Ascending aorta (tissue), 2 donors: Measurements from ENCODE around the gene CALU. TPM values are rescaled to one million over a fixed set of nuclear protein-coding genes. Genes with fewer than 3 reads are reported as not detected.

Experiments
- DNase-seq, 2 donors: peaks; one replicate each; pipeline ENCODE4 v3.0.0-alpha.2; 2019; ENCODE audit warnings: low spot score in 2 of 2
- H3K27ac ChIP-seq, 2 donors: fragments of 200-600 bp; sonication (generic); one replicate each; pipeline ENCODE4 v1.5.1; 2016 to 2017; ENCODE audit warnings: mild to moderate bottlenecking in 1 of 2
- H3K27me3 ChIP-seq: fragments of 200-600 bp; sonication (generic); one replicate; pipeline ENCODE4 v1.5.1; 2017
- H3K36me3 ChIP-seq, 2 donors: fragments of 200-600 bp; sonication (generic); one replicate each; pipeline ENCODE4 v1.5.1; 2016
- H3K4me1 ChIP-seq, 2 donors: fragments of 200-600 bp; sonication (generic); one replicate each; pipeline ENCODE4 v1.5.1; 2016 to 2017; ENCODE audit warnings: mild to moderate bottlenecking in 1 of 2
- H3K4me3 ChIP-seq, 2 donors: fragments of 200-600 bp; sonication (generic); one replicate each; pipeline ENCODE4 v1.5.1; 2016 to 2017; ENCODE audit warnings: mild to moderate bottlenecking in 1 of 2
- H3K9me3 ChIP-seq, 2 donors: fragments of 200-600 bp; sonication (generic); one replicate each; pipeline ENCODE4 v1.5.1; 2016
- intact Hi-C: fragments of 100-400 bp; cut with DNase I; formaldehyde crosslinking; loops from one replicate; pipeline ENCODE4 v1.15.1; 2023
- total RNA-seq: library from RNA; depleted of rRNA; stranded (reverse); fragments of >200 nt; gene quantifications from one replicate; pipeline ENCODE4 v1.1.0, GENCODE V29; 2016
- TF ChIP-seq, protein P1 (sequence below), 3 experiments: fragments of 200-600 bp in 2 of 3; fragments of 450-650 bp in 1 of 3; sonication (generic) in 2 of 3; IDR thresholded peaks; one replicate each; pipeline ENCODE4 v1.5.1; 2016 to 2019; ENCODE audit warnings: antibody characterized with exemption in 3 of 3, mild to moderate bottlenecking in 1 of 3, moderate library complexity in 1 of 3

CALU gene
- total RNA-seq, 1 donor from 2014 or later, result 82.8 TPM

DNA sequence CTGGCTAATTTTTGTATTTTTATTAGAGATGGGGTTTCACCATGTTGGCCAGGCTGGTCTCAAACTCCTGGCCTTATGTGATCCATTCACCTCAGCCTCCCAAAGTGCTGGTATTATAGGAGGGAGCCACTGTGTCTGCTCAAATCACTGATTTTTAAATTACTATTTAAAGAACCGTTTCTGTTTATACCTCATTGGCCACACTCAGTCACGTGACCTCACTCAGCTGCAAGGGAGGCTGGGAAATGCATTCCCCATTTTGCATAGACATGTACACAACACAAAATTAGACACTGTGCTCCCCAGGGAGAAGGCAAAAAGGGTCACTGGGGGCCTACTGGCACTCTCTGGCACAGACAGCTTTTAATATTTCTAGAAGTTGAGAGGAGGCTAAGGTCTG is 13.6 kb upstream of the CALU start:
- Histone ChIP-seq H3K36me3 (no peaks in the 10 kb centered on the region), H3K9me3 (no peaks in the 10 kb centered on the region), H3K27me3 (no peaks in the 10 kb centered on the region), H3K4me1 (no peaks in the 10 kb centered on the region), H3K27ac (no peak overlapping the region), H3K4me3 (no peak overlapping the region)
- intact Hi-C loops, result no loop called here
- DNase-seq, result no peak
- TF ChIP-seq, protein P1, sequence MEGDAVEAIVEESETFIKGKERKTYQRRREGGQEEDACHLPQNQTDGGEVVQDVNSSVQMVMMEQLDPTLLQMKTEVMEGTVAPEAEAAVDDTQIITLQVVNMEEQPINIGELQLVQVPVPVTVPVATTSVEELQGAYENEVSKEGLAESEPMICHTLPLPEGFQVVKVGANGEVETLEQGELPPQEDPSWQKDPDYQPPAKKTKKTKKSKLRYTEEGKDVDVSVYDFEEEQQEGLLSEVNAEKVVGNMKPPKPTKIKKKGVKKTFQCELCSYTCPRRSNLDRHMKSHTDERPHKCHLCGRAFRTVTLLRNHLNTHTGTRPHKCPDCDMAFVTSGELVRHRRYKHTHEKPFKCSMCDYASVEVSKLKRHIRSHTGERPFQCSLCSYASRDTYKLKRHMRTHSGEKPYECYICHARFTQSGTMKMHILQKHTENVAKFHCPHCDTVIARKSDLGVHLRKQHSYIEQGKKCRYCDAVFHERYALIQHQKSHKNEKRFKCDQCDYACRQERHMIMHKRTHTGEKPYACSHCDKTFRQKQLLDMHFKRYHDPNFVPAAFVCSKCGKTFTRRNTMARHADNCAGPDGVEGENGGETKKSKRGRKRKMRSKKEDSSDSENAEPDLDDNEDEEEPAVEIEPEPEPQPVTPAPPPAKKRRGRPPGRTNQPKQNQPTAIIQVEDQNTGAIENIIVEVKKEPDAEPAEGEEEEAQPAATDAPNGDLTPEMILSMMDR (IDR thresholded peaks at IDR 0.05), result no peak

DNA sequence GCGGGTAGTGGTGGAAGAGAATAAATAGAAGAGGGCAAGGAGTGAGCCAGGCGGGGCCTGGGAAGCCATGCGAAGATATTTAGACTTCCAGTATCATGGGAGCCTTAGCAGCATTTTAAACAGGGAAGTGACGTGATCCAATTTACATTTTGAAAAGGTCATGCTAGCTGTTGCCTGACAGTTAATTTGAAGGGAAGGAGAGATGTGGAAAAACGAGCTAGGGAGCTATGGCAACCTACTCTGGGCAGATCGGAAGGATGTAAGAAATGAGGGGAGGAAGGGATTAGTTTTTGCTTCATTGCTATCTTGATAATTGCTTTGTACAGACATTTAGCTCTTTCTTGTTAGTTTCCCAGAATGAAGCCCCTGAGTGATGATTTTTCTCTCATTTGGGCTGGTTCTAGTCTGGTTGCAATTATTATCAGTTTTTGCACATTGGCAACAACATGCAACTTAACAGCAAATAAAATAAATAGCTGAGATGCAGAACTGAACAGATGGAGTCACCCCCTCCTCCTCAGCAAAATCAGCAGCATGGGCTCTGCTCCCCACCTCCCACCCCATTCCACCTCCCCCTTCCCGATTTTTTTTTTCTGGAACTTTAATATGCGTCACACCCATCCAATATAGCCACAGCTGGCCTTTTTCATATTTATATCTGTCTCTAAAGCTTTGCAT is 13.0 kb upstream of the CALU start:
- H3K27ac ChIP-seq, result no peak overlapping the region
- intact Hi-C loops, result no loop called here
- no peak overlapping the region for H3K4me3 ChIP-seq
- no peaks in the 10 kb centered on the region for H3K4me1 ChIP-seq
- TF ChIP-seq, protein P1 (IDR thresholded peaks at IDR 0.05), result no peak
- no peaks in the 10 kb centered on the region for H3K27me3 ChIP-seq
- H3K9me3 ChIP-seq, result no peaks in the 10 kb centered on the region
- no peaks in the 10 kb centered on the region for H3K36me3 ChIP-seq
- no peak for DNase-seq

DNA sequence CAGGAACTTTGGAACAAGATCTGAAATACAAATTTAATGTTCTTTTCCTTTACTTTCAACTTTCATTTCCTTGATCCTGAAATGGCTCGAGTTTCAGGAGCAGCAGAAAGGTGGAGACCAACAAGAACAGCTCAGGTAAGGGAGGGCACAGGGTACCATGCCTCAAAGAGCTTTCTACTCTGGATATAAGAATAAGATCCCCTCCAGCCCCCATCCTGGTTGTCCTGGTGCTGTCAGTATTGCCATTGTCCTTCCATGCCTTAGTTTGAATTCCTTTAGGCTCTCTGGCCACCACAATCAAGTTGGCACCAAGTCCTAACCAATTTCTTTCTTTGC is 12.5 kb upstream of the CALU start:
- Histone ChIP-seq H3K27ac (no peak overlapping the region), H3K27me3 (no peaks in the 10 kb centered on the region), H3K36me3 (no peaks in the 10 kb centered on the region), H3K9me3 (no peaks in the 10 kb centered on the region), H3K4me1 (no peaks in the 10 kb centered on the region), H3K4me3 (no peak overlapping the region)
- intact Hi-C loops, result no loop called here
- no peak for DNase-seq
- TF ChIP-seq, protein P1 (IDR thresholded peaks at IDR 0.05), result no peak

DNA sequence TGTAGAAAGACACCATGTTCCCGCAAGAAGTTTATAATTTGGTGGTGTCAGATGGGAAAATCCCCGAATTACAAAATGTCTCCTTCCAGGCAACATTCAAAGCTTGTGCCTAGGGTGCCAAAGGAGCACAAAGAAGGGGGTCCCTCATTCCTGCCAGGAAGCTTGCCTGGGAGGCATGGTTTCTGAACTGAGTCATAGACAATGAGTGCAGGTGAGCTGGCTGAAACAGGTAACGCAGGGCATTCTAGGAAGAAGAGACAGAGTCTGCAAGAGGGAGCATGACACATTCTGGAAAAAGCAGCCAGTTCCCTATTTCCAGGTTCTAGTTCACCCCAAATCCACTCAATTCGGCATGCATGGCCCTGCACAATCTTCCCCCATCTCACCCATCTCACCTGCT is 11.9 kb upstream of the CALU start:
- H3K4me1 ChIP-seq, result no peaks in the 10 kb centered on the region
- no peaks in the 10 kb centered on the region for H3K9me3 ChIP-seq
- H3K4me3 ChIP-seq, result no peak overlapping the region
- H3K27me3 ChIP-seq, result no peaks in the 10 kb centered on the region
- TF ChIP-seq, protein P1 (IDR thresholded peaks at IDR 0.05), result no peak
- DNase-seq, result no peak
- no peaks in the 10 kb centered on the region for H3K36me3 ChIP-seq
- no peak overlapping the region for H3K27ac ChIP-seq
- intact Hi-C loops, result no loop called here

DNA sequence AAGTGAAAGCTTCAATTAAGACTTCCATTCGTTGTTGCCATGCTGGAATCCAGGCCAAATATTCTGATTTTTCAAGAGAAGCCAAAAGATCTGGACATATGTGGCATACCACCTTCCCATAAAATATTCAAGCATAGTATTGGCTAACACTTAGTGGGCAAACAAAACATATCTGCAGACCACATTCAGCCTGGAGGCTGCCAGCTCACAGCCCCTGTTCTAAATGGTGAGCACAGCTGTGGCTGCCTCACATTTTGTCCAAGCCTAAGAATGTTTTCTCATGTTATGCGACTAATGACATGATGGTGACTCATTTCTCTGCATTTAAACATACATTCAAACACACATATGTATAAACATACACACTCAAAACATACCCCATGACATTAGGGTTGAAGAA is 10.6 kb upstream of the CALU start:
- H3K36me3 ChIP-seq, result no peaks in the 10 kb centered on the region
- no peaks in the 10 kb centered on the region for H3K9me3 ChIP-seq
- H3K27me3 ChIP-seq, result no peaks in the 10 kb centered on the region
- intact Hi-C loops, result no loop called here
- no peaks in the 10 kb centered on the region for H3K4me1 ChIP-seq
- no peak overlapping the region for H3K4me3 ChIP-seq
- TF ChIP-seq, protein P1 (IDR thresholded peaks at IDR 0.05), result no peak
- DNase-seq, result no peak
- no peak overlapping the region for H3K27ac ChIP-seq

DNA sequence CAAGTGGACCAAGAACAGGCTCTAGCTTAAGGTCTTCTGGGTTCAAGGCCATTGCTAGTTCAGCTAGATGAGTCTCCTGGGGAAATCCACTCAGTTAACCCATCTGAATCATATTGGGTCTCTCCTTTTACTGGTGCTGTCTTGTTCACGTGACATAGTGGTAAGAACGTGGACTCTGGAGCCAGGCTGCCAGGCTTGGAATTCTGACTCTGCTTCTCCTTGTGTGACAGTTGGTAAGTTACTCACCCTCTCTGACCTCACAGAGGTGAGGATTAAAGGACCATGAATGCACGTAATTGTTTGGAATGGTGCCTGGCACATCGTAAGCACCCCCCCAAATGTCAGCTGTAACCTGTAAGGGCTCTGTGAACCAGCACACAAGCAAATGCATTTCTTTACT is 9.7 kb upstream of the CALU start:
- no peak for DNase-seq
- no peak overlapping the region for H3K4me3 ChIP-seq
- H3K27me3 ChIP-seq, result no peaks in the 10 kb centered on the region
- no peaks in the 10 kb centered on the region for H3K9me3 ChIP-seq
- intact Hi-C loops, result no loop called here
- no peak overlapping the region for H3K27ac ChIP-seq
- H3K4me1 ChIP-seq, result no peaks in the 10 kb centered on the region
- H3K36me3 ChIP-seq, result no peaks in the 10 kb centered on the region
- TF ChIP-seq, protein P1 (IDR thresholded peaks at IDR 0.05), result no peak
